GM13977 (cell line): ENCODE data around the gene IGF2BP3.
"Not testable (repeated sequence)": the region's sequence is repeated elsewhere in the genome, so short reads cannot be mapped to it uniquely, and the experiment has no call there.

Experiments used
- DNase-seq: peaks from one replicate; pipeline ENCODE4 v3.0.0; 2012; ENCODE audit warnings: low spot score
- CTCF ChIP-seq: IDR thresholded peaks from 2 replicates; pipeline ENCODE4 v1.5.1; 2012; ENCODE audit warnings: mild to moderate bottlenecking, control low read depth; ENCODE audit not compliant: insufficient read depth; ENCODE audit errors: extremely low read depth, missing control alignments
- in situ Hi-C: fragments of 300-500 bp; cut with MboI; formaldehyde crosslinking; loops from one replicate; pipeline ENCODE4 v1.12.0; 2022; ENCODE audit warnings: low sequenced_read_pairs, low pct_unique_long_range_greater_than_20kb, mixed read lengths, inconsistent platforms; ENCODE audit not compliant: unreplicated experiment

The IGF2BP3 gene

DNA sequence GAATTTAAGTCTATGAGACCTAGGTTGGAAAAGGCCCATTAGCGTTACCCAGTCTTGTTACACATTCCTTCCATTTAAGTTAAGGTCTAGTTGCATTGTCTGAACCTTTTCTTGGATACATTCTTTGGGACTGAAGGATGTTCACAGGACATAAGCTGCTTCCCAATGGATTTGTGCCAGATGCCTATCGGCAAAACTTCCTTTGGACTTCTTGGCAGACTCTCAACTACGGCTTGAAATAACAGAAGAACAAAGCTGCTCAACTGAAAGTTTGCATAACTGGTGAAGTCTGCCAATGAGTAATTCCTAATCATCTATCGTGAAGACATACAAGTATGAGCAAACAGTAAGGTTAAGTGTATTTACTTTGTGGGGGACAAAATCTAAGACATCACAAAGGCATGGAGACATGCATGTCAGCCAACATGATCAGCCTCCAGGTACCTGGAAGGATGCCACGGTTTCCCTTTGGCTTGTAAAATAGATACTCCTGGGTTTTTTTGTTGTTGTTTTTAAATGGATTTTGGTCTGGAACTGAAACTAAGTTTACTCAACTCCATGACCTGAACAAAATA is 135.7 kb downstream of the IGF2BP3 start:
- in situ Hi-C loops: no loop called here
- no peak for TF ChIP-seq CTCF
- no peak for DNase-seq

- TF ChIP-seq CTCF: no peak
- no peak for DNase-seq
- in situ Hi-C loops: no loop called here
Measured at GRCh38 chr7:23333671-23334246, 136.5 kb downstream of the IGF2BP3 start.

DNA sequence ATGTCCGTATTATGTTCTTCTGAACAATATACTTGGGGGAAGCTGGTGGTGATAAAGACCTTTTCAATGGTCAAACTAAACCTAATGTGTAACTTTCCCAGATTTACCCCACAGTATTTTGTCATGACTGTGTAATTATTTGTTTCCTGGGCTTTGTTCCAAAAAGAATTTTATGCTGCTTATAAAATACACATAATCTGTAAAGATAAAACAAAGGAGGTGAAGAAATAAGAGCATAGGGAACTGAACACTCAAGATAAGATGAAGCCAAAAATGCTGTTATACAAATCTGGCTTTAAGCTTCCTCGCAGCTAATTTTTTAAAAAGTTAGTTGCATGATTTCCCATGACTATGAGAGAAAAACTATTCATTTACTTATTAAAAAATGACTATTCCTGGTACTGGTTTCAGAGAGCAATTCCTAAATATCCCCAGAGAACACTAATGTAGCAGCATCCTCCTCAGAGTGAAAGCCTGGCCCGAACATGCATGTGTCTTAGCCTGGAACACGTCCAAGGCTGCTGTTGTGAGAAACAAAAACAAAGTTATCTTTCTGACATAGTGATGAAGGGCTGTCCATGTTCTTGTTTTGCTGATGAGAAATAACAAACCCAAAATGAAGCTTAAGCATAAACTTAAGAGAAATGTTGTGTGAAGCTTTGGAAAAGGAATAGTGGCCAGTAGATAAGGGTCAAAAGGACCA is 137.2 kb downstream of the IGF2BP3 start:
- no peak for TF ChIP-seq CTCF
- in situ Hi-C loops: no loop called here
- DNase-seq: no peak

DNA sequence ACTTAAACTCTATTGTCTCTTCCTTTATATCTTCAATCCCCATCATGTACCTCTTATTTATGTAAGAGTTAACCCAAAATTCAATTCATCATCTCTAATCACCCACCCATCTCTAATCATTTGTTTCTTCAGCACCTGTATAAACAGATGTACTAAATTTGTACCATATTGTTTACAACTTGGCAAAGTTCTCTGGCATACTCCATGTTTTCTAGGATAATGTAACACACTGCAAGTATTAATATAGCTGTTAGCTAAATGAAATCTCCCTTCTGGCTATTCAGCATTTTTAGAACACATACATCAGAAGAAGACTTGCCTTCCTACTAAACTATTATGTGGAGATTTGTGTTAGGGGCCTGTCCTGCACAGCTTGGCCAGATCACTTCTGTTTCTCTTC is 138.1 kb downstream of the IGF2BP3 start:
- in situ Hi-C loops: no loop called here
- DNase-seq: no peak
- TF ChIP-seq CTCF: no peak

DNA sequence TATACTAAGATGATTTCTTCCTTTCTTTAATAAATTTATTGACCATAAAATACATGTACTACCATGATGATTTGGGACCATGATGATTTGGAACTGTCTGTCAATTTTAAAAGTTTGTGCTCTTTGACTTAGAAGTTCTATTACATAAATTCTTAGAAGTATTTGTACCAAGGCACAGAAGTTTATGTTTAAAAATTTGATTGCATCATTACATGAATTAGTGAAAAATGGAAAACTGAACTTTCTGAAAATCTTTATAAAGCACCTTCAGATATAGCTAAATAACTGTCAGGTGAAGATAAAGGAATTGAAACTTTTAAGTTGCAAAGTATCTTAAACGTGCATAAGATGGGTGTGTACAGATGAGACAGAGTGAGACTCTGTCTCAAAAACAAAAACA is 139.2 kb downstream of the IGF2BP3 start:
- DNase-seq: no peak
- TF ChIP-seq CTCF: no peak
- in situ Hi-C loops: no loop called here

GRCh38 chr7:23315366-23315765 is 154.9 kb downstream of the IGF2BP3 start:
- DNase-seq: no peak
- no peak for TF ChIP-seq CTCF
- in situ Hi-C loops: no loop called here

DNA sequence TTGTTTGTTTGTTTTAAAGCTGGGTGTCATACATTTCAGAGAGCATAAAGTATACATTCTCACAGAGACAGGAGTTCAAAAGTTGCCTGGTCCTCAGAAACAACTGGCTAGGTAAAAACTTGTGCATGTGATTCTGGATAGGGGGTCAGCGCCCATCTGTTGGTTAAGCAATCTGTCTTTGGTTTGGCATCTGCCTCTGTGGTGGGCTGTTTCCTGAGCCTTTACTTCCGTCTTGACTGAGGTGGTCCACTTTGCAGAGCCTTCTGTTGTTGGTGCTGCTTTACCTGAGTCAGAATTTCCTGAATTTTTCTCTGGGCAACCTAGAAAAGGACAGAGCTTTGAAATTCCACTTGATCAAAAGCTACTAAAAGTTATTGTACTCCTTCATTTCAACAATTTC is 158.2 kb downstream of the IGF2BP3 start:
- in situ Hi-C loops, DNase-seq: not testable (repeated sequence)
